HUDEP-2 (cell line): Measurements from ENCODE around the gene SPATA12.

Experiments
- DNase-seq, 76 experiments: peaks; one replicate each; lab custom pipeline; 2025; ENCODE audit not compliant: unreplicated experiment in 76 of 76; lab: John Stamatoyannopoulos, UW

Gene SPATA12

DNA sequence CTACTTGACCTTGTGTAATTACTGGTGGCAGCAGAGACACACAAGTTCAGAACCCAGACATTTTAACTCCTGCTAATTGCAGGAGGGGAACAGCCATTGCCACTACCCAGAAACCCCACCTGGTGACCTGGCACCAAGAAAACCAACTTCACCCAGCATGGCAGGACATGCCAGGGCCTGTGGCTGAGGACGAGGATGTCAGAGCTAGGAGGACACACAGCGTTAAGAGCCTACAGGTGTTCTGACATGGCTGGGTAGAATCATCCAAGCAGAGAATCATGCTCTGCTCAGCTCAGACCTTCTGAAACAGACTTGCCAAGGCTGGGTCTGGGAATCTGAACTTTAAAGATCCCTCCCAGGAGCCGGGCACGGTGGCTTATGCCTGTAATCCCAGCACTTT is 11.7 kb upstream of the SPATA12 start:
- DNase-seq = no peak

GRCh38 chr3:57052662-57053061 is 7.8 kb upstream of the SPATA12 start:
- DNase-seq = no peak

DNA sequence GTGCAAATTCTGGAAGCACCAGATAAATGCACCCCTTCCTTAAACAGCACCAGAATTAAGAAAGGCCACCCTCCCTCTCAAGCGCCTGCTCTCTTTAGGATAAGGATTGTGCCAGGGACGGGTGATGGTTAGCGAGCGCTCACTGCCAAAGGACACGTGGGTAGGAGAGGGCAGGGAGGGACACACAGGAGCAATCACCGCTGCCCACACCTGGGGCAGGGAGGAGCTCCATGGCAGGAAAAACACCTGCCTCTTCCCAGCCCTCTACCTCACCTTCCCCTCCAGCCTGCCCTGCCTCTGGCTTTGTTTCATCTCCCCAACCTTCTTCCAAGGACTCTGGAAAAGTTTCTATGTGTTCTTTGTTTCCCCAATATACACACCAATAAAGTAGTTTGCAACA is 7.3 kb upstream of the SPATA12 start:
- no peak for DNase-seq

- no peak for DNase-seq
Observed at GRCh38 chr3:57057351-57057750, 3.1 kb upstream of the SPATA12 start.

- DNase-seq = peak in 5 of 76 experiments; percentile 6 to 52 (median 9)
Observed at GRCh38 chr3:57059411-57059810, 1.1 kb upstream of the SPATA12 start.

- DNase-seq = no peak
Observed at GRCh38 chr3:57061556-57061955, 1.1 kb downstream of the SPATA12 start.

- DNase-seq = no peak
Observed at GRCh38 chr3:57062101-57062631, 1.7 kb downstream of the SPATA12 start.

DNA sequence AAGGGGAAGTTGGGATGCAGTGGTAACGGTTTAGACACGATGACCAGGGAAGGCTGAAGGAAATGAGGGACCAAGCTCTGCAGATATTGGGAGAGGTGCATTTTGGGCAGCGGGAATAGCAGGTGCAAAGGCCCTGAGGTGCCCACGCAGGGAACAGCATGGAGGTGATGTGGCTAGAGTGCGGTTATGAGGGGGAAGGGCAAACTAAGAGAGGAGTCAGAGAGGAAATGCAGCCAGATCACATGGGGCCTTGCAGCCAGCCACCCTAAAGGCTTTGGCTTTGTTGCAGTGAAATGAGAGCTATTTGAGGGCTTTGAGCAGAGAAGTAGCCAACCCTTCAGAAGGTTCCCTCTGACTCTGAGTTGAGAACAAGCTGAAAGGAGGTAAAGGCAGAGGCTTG is 2.6 kb downstream of the SPATA12 start:
- DNase-seq = no peak

DNA sequence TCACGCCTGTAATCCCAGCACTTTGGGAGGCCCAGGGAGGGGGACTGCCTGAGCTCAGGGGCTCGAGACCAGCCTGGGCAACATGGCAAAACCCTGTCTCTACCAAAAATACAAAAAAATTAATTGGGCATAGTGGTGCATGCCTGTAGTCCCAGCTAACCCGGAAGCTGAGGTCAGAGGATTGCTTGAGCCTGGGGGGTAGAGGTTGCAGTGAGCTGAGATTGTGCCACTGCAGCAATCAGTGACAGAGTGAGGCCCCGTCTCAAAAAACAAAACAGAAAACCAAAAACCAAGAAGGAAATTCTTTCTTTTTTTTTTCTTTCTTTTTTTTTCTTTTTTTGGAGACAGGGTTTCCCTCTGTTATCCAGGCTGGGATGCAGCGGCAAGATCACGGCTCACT is 3.5 kb downstream of the SPATA12 start:
- DNase-seq = no peak

- no peak for DNase-seq
Observed at GRCh38 chr3:57064572-57064971, 4.1 kb downstream of the SPATA12 start.

DNA sequence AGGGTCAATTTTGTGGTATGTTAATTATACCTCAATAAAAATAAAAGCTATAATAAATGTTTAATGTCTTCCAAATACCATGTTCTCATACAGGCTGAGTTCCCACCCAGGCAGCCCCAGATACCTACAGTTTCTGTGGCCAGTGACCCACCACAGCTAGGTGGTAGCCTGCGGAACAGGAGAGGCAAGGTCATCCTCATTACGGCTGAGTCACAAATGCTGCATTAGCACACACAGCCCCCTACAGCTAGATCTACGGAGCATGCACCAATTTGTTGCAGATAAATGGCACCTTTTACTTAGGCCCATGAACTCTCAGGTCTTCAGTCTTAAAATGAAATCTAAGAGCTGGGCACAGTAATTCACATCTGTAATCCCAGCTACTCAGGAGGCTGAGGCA is 5.1 kb downstream of the SPATA12 start:
- DNase-seq = no peak

DNA sequence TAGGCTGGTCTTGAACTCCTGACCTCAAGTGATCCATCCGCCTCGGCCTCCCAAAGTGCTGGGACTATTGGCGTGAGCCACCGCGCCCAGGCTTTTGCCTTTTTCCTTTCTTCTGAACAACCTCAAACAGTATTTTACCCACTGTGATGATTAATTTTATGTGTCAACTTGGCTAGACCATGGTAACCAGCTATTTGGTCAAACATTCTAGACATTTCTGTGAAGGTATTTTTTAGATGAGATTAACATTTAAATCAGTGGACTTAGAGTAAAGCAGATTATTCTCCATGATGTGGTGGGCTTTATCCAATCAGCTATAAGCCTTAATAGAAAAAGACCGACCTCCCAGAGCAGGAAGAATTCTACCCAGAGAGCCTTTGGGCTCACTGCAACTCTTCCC is 6.0 kb downstream of the SPATA12 start:
- no peak for DNase-seq

GRCh38 chr3:57068437-57069089 is 8.1 kb downstream of the SPATA12 start:
- DNase-seq = peak in 2 of 76 experiments; percentile 9 to 34

DNA sequence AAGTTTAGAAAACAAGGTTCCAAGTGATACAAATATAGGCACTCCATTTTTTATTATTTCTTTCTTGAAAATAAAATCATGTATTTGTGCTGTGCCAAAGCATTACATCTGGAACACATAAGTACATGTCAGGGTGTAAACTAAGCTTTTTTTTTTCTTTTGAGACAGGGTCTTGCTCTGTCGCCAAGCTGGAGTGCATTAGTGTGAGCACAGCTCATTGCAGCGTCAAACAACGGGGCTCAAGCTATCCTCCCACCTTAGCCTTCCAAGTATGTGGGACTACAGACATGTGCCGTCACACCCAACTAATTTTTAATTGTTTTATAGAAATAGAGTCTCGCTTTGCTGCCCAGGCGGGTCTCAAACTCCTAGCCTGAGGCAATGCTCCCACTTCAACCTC is 9.0 kb downstream of the SPATA12 start:
- no peak for DNase-seq

GRCh38 chr3:57073628-57074027 is 13.2 kb downstream of the SPATA12 start:
- DNase-seq = no peak

DNA sequence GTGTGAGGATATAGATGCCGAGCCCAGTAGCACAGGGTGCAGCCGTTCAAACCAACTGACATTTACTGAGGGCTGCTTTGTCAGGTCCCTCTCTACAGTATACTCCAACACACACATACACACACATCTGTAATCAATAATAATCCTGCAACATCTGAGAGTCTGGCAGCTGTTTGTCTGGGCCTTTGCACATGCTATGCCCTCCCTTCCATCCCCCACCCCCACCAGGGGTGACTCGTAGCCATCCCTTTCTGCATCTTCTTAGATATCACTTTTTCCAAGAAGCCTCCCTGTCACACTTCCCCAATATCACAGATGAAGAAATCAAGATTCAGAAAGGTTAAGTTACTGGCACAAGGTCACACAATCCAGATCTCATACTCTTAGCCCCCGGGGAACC is 13.7 kb downstream of the SPATA12 start:
- DNase-seq = no peak

DNA sequence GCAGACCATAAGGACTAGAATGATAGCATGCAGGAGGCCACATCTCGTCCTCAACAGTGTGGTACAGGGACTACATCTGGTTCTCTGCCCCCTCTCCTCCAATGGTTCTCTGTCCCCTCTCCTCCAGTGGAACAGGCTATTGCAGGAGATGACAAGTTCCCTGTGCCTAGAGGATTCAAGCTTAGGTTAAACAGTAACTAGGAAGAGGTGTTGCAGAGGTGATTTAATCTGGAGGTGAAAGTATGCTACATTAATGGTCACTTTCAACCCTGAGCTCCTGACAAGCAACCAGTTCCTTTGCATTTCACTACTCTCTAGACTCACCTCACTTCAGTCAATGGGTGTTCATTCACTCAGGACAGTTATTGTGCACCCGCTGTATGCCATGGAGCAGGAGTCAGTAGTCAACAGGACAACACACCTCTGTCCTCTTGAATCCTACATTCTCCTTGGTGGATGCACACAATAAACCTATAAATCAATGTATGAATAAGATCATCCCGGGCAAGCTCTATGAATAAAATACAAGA is 16.0 kb downstream of the SPATA12 start:
- no peak for DNase-seq

DNA sequence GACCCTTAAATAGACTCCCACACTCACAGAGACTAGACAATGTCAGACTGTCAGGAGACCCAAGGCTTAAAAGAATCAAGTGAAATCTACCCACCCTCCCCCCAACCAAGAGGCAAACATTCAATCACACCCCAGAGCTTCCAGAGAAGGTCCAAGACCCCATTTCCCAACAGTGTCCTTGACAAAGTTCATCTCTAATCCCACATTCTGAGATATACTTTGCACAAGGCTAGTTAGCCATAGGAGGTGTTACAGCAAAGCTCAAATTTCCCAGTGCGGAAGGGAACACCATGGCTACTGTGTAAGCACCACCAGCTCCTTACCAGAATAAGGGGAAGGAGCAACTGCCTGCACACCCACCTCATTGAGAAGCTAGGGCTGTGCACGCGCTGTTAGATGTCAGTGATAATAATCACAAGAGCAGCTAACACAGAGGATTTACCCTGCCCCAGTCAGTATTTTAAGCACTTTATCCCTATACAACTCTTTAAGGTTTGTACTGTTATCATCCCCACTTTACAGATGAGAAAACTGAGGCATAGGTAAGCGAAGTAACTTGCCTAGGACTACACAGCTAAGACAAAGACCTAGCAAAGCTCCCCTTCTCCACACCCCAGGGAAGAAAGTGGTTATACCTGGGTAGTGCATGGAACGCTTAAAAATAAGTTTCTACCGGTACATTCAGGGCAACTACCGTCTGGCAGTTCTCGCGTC is 17.3 kb downstream of the SPATA12 start:
- no peak for DNase-seq

DNA sequence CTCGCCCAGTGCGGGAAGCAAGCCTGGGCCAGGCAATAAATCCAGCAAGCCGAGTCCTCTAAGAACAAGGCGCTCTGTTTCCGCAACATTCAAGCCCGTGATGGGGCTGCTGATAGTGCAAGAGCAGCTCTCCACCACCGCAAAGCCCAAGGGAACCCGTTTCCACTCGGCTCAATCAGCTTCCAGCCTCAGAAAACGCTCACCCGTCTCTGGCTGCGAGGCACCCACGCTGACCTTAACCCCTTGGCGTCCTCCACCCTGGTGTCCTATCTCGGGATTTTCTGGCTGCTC is 17.8 kb downstream of the SPATA12 start:
- DNase-seq = peak in 2 of 76 experiments; percentile 4

- peak in 1 of 76 experiments; percentile 2 for DNase-seq
Observed at GRCh38 chr3:57078635-57079473, 18.4 kb downstream of the SPATA12 start.

GRCh38 chr3:57079474-57079831 is 19.0 kb downstream of the SPATA12 start:
- no peak for DNase-seq
